Sigmoid colon (tissue), 3 donors: ENCODE results near the gene DYNLT2B.

ENCODE experiments used
- POLR2A ChIP-seq, 2 donors: fragments of 450-650 bp; IDR thresholded peaks; one replicate each; pipeline ENCODE4 v1.6.1; 2016; ENCODE audit warnings: antibody characterized with exemption in 2 of 2, mild to moderate bottlenecking in 2 of 2, moderate library complexity in 2 of 2
- TF ChIP-seq, protein P1 (sequence below), 4 experiments: fragments of 450-650 bp in 3 of 4; fragments of 200-600 bp in 1 of 4; IDR thresholded peaks; one replicate each; pipeline ENCODE4 v1.5.1; 2016 to 2019; ENCODE audit warnings: antibody characterized with exemption in 4 of 4, mild to moderate bottlenecking in 3 of 4, moderate library complexity in 2 of 4

DNA sequence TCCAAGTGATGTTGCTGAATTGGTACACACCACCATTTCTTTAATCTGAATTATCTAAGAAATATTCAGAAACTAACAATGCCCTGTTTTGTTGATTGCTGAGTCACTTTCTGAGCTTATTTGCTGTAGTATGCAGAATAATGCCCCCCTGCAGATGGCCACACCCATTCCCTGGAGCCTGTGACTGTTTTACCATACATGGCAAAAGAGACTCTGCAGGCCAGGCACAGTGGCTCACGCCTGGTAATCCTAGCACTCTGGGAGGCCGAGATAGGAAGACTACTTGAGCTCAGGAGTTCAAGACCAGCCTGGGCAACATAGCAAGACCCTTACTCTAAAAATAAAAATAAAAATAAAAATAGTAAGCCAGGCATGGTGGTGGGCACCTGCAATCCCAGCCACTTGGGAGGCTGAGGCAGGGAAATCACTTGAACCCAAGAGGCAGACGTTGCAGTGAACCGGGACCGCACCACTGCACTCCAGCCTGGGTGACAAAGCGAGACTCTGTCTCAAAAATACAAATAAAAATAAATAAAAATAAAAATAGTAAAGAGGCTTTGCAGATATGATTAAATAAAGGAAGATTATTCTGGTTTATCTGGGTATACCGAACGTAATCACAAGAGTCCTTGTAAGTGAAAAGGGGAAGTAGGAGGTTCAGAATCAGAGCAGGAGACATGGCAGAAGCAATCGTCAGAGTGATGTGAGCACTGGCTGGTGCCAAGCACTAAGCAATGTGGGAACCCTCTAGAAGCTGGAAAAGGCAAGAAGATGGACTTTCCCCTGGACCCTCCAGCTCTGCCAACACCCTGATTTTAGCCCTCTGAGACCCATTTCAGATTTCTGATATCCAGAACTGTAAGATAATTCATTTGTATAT, 49.5 kb downstream of the DYNLT2B start:
- no peak for TF ChIP-seq POLR2A (IDR thresholded peaks at IDR 0.05)
- TF ChIP-seq, protein P1, sequence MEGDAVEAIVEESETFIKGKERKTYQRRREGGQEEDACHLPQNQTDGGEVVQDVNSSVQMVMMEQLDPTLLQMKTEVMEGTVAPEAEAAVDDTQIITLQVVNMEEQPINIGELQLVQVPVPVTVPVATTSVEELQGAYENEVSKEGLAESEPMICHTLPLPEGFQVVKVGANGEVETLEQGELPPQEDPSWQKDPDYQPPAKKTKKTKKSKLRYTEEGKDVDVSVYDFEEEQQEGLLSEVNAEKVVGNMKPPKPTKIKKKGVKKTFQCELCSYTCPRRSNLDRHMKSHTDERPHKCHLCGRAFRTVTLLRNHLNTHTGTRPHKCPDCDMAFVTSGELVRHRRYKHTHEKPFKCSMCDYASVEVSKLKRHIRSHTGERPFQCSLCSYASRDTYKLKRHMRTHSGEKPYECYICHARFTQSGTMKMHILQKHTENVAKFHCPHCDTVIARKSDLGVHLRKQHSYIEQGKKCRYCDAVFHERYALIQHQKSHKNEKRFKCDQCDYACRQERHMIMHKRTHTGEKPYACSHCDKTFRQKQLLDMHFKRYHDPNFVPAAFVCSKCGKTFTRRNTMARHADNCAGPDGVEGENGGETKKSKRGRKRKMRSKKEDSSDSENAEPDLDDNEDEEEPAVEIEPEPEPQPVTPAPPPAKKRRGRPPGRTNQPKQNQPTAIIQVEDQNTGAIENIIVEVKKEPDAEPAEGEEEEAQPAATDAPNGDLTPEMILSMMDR (IDR thresholded peaks at IDR 0.05), result no peak
